H1 (cell line): Measurements from ENCODE around the gene PDE1C. TPM values are rescaled to one million over a fixed set of nuclear protein-coding genes. Genes with fewer than 3 reads are reported as not detected.

ENCODE experiments used
- CTCF ChIA-PET: fragments of 300-600 bp; sonication (Branson Sonifier 250); formaldehyde crosslinking; loops from one replicate; lab custom pipeline; 2021; ENCODE audit not compliant: partially characterized antibody; lab: Charles Lee
- POLR2A ChIA-PET: fragments of 300-600 bp; sonication (Branson Sonifier 250); formaldehyde crosslinking; loops from one replicate; lab custom pipeline; 2021; ENCODE audit warnings: inconsistent platforms; ENCODE audit not compliant: partially characterized antibody; lab: Charles Lee
- DNase-seq, 2 experiments: peaks; one replicate each; pipeline versions ENCODE4 v3.0.0 to v3.0.0-alpha.2; 2010 to 2022; ENCODE audit warnings: low spot score in 2 of 2, low read depth in 1 of 2, mixed read lengths in 1 of 2
- FAIRE-seq: peaks from 2 replicates; lab custom pipeline; 2011; peaks lifted over from hg19 to GRCh38; lab: Jason Lieb, UNC
- H2AFZ ChIP-seq: 2 replicates; pipeline ENCODE4 v1.8.1; 2012; ENCODE audit warnings: low read length, inconsistent platforms
- H2AK5ac ChIP-seq: 2 replicates; pipeline ENCODE4 v1.6.1; 2013; ENCODE audit warnings: low read depth, low read length
- H2BK120ac ChIP-seq: replicated peaks from 2 replicates; pipeline ENCODE3; 2013; ENCODE audit warnings: low read depth, low read length, inconsistent platforms
- H2BK12ac ChIP-seq: 2 replicates; pipeline ENCODE4 v1.6.1; 2013; ENCODE audit warnings: low read depth, low read length
- H2BK15ac ChIP-seq: 2 replicates; pipeline ENCODE4 v1.6.1; 2013; ENCODE audit warnings: low read length
- H2BK20ac ChIP-seq: 2 replicates; pipeline ENCODE4 v1.6.1; 2013; ENCODE audit warnings: low read length
- H2BK5ac ChIP-seq: 2 replicates; pipeline ENCODE4 v1.6.1; 2013; ENCODE audit warnings: low read depth, low read length
- H3K14ac ChIP-seq: 2 replicates; pipeline ENCODE4 v1.6.1; 2013; ENCODE audit warnings: inconsistent platforms; ENCODE audit not compliant: insufficient read length
- H3K18ac ChIP-seq: 2 replicates; pipeline ENCODE4 v1.6.1; 2013; ENCODE audit warnings: low read length; ENCODE audit errors: extremely low read depth
- H3K23ac ChIP-seq: 2 replicates; pipeline ENCODE4 v1.6.1; 2013; ENCODE audit warnings: inconsistent platforms; ENCODE audit not compliant: insufficient read length
- H3K23me2 ChIP-seq: 2 replicates; pipeline ENCODE4 v1.6.1; 2013; ENCODE audit warnings: low read depth, low read length
- H3K27ac ChIP-seq: 2 replicates; pipeline ENCODE4 v1.6.1; 2011; ENCODE audit warnings: low read depth, low read length, inconsistent platforms
- H3K27me3 ChIP-seq, 4 experiments: replicated peaks in 1 of 4; 1 replicate in 1 of 4; 2 replicates in 3 of 4; pipeline versions ENCODE4 v1.6.1 to v1.8.1; 2011 to 2013; ENCODE audit warnings: low read length in 3 of 4, mild to moderate bottlenecking in 3 of 4, inconsistent platforms in 2 of 4, mixed read lengths in 2 of 4, moderate library complexity in 1 of 4; ENCODE audit not compliant: control insufficient read depth in 3 of 4, insufficient read depth in 3 of 4; ENCODE audit errors: extremely low read depth in 1 of 4
- H3K36me3 ChIP-seq, 4 experiments: 2 replicates each; pipeline versions ENCODE4 v1.6.1 to v1.8.1; 2011 to 2013; ENCODE audit warnings: mild to moderate bottlenecking in 4 of 4, low read length in 3 of 4, moderate library complexity in 2 of 4, control low read depth in 1 of 4, inconsistent platforms in 1 of 4; ENCODE audit not compliant: insufficient read depth in 4 of 4, control insufficient read depth in 2 of 4
- H3K4ac ChIP-seq: replicated peaks from 2 replicates; pipeline ENCODE3; 2013; ENCODE audit warnings: low read length, low read depth, mixed read lengths, inconsistent platforms; ENCODE audit not compliant: insufficient read length
- H3K4me1 ChIP-seq, 4 experiments: replicated peaks in 1 of 4; 1 replicate in 1 of 4; 2 replicates in 3 of 4; pipeline versions ENCODE4 v1.6.1 to v1.8.1; 2011 to 2013; ENCODE audit warnings: low read length in 3 of 4, inconsistent platforms in 2 of 4, mixed read lengths in 1 of 4; ENCODE audit not compliant: insufficient read depth in 4 of 4, control insufficient read depth in 3 of 4
- H3K4me2 ChIP-seq, 2 experiments: 2 replicates each; pipeline versions ENCODE4 v1.6.1 to v1.8.1; 2011 to 2013; ENCODE audit warnings: low read depth in 2 of 2, low read length in 2 of 2, control low read depth in 1 of 2, inconsistent platforms in 1 of 2, mild to moderate bottlenecking in 1 of 2; ENCODE audit not compliant: insufficient read depth in 1 of 2
- H3K4me3 ChIP-seq, 4 experiments: fragments of 200-600, 300-600 bp in 1 of 4; sonication (generic), shearing (Covaris generic), sonication (Bioruptor Twin) in 1 of 4; 2 replicates each; pipeline versions ENCODE4 v1.5.1 to v1.8.1; 2011 to 2016; ENCODE audit warnings: low read length in 4 of 4, low read depth in 3 of 4, control low read depth in 2 of 4, inconsistent platforms in 2 of 4, mild to moderate bottlenecking in 2 of 4, mixed read lengths in 1 of 4, moderate library complexity in 1 of 4; ENCODE audit not compliant: insufficient read depth in 2 of 4; ENCODE audit errors: extremely low read depth in 1 of 4
- H3K56ac ChIP-seq: replicated peaks from 2 replicates; pipeline ENCODE3; 2013; ENCODE audit warnings: low read depth, mild to moderate bottlenecking, mixed read lengths, low read length, inconsistent platforms; ENCODE audit not compliant: insufficient read length
- H3K79me1 ChIP-seq: 2 replicates; pipeline ENCODE4 v1.6.1; 2013; ENCODE audit warnings: low read depth, low read length, control low read depth
- H3K79me2 ChIP-seq, 2 experiments: 2 replicates each; pipeline versions ENCODE4 v1.6.1 to v1.8.1; 2012 to 2013; ENCODE audit warnings: low read length in 2 of 2, mild to moderate bottlenecking in 2 of 2, inconsistent platforms in 1 of 2; ENCODE audit not compliant: insufficient read depth in 2 of 2, control insufficient read depth in 1 of 2
- H3K9ac ChIP-seq, 4 experiments: replicated peaks in 1 of 4; 1 replicate in 1 of 4; 2 replicates in 3 of 4; pipeline versions ENCODE4 v1.6.1 to v1.8.1; 2011 to 2013; ENCODE audit warnings: low read depth in 3 of 4, low read length in 3 of 4, control low read depth in 2 of 4, mild to moderate bottlenecking in 2 of 4, moderate library complexity in 2 of 4, inconsistent platforms in 1 of 4; ENCODE audit errors: extremely low read depth in 1 of 4
- H3K9me3 ChIP-seq, 2 experiments: 2 replicates each; pipeline versions ENCODE4 v1.6.1 to v1.8.1; 2012 to 2013; ENCODE audit warnings: mild to moderate bottlenecking in 2 of 2, moderate library complexity in 2 of 2, control low read depth in 1 of 2, inconsistent platforms in 1 of 2, low read depth in 1 of 2, low read length in 1 of 2, mixed read lengths in 1 of 2; ENCODE audit not compliant: insufficient read depth in 2 of 2
- H4K20me1 ChIP-seq, 2 experiments: replicated peaks in 1 of 2; 2 replicates each; pipeline versions ENCODE3 to v1.8.1; 2011 to 2013; ENCODE audit warnings: inconsistent platforms in 2 of 2, low read length in 2 of 2, mild to moderate bottlenecking in 1 of 2; ENCODE audit not compliant: insufficient read depth in 2 of 2, control insufficient read depth in 1 of 2
- H4K5ac ChIP-seq: 2 replicates; pipeline ENCODE4 v1.6.1; 2013; ENCODE audit warnings: low read length, low read depth, mixed read lengths, inconsistent platforms; ENCODE audit not compliant: insufficient read length
- H4K8ac ChIP-seq: 2 replicates; pipeline ENCODE4 v1.8.0; 2013; ENCODE audit warnings: mild to moderate bottlenecking, moderate library complexity, low read length, inconsistent platforms; ENCODE audit not compliant: insufficient read depth; ENCODE audit errors: extremely low read depth
- H4K91ac ChIP-seq: replicated peaks from 2 replicates; pipeline ENCODE3; 2013; ENCODE audit warnings: low read length, mixed read lengths, inconsistent platforms; ENCODE audit not compliant: insufficient read length
- CHD1 ChIP-seq: IDR thresholded peaks from 2 replicates; pipeline ENCODE4 v1.6.1; 2012; ENCODE audit warnings: low read depth, low read length, improper control_type of control experiment
- FOSL1 ChIP-seq: IDR thresholded peaks from 2 replicates; pipeline ENCODE4 v1.6.1; 2011; ENCODE audit warnings: mild to moderate bottlenecking, low read depth, low read length, moderate library complexity; ENCODE audit not compliant: insufficient read depth
- TEAD4 ChIP-seq: IDR thresholded peaks from 2 replicates; pipeline ENCODE4 v1.6.1; 2012; ENCODE audit warnings: low read depth, low read length, inconsistent platforms, mixed read lengths
- WGBS, 2 experiments: shearing (Covaris generic) in 1 of 2; methylation state at CpG; one replicate each; pipeline versions ENCODE4 v1.1.6 to v1.1.7; 2013 to 2015; ENCODE audit warnings: low lambda C conversion rate in 2 of 2, mixed read lengths in 2 of 2, inconsistent platforms in 1 of 2, low coverage in 1 of 2, missing lambda C conversion rate in 1 of 2; ENCODE audit not compliant: insufficient replicate concordance in 2 of 2, insufficient coverage in 1 of 2, insufficient read length in 1 of 2; ENCODE audit errors: extremely low coverage in 1 of 2, missing lambda C conversion rate in 1 of 2; 5-methylcytosine and 5-hydroxymethylcytosine counted together
- polyA plus RNA-seq, 7 experiments: library from polyadenylated mRNA; depleted of rRNA in 3 of 7; stranded (reverse) in 5 of 7; unstranded in 2 of 7; fragments of >200 nt in 5 of 7; fragments of 200-250 nt in 2 of 7; gene quantifications; 1 replicate in 5 of 7; 2 replicates in 1 of 7; 4 replicates in 1 of 7; pipeline versions ENCODE4 v1.2.1 to v1.2.3, GENCODE V29; 2011 to 2013; ENCODE audit warnings: missing spikeins in 2 of 7, mixed read lengths in 2 of 7
- total RNA-seq: library from RNA; stranded (reverse); fragmentation: NEBNext Ultra II Directional; extraction: Animal tissue kit (Norgen Biotek cat#: 25700); gene quantifications from 2 replicates; pipeline ENCODE4 v1.2.1, GENCODE V29; 2021

Gene PDE1C
- total and polyA plus RNA-seq, 2 of the 8 experiments (the other 6 are each of a cell fraction or from before 2014, with no cell fraction given), result 0.11 to 1.1 TPM

DNA sequence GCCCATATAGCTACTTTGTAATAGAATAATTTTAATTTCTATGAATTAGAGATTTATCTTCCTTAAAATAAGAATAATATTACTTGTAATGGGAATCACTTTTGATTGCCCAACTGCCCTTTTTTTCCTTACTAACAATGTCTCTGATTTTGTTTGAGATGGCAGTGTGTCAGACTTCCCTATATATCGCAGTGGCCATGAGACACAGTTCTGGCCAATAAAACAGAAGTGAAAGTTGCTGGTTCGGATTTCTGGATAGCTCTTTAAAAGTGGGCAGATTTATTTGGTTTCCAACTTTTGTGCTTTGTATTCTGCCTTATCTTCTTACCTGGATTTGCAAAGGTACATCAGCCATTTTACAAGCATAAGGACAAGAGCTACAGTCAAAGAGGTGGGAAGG lies 213.0 kb downstream of the PDE1C start:
- H2BK20ac ChIP-seq, result no peak overlapping the region
- no peaks in the 10 kb centered on the region for H3K9me3 ChIP-seq
- H3K9ac ChIP-seq, result no peak overlapping the region
- no peak overlapping the region for H2BK15ac ChIP-seq
- no peak overlapping the region for H2BK5ac ChIP-seq
- H3K4me1 ChIP-seq, result no peaks in the 10 kb centered on the region
- no peak overlapping the region for H2AFZ ChIP-seq
- H3K56ac ChIP-seq, result no peak overlapping the region
- no peak for DNase-seq
- FAIRE-seq, result no peak
- no peak overlapping the region for H3K14ac ChIP-seq
- no peaks in the 10 kb centered on the region for H3K36me3 ChIP-seq
- H3K79me2 ChIP-seq, result no peaks in the 10 kb centered on the region
- H2AK5ac ChIP-seq, result no peak overlapping the region
- no peak overlapping the region for H2BK120ac ChIP-seq
- POLR2A ChIA-PET, result no interaction called here
- no peak overlapping the region for H4K91ac ChIP-seq
- H3K23ac ChIP-seq, result no peak overlapping the region
- no peak overlapping the region for H3K4ac ChIP-seq
- no peak overlapping the region for H3K27ac ChIP-seq
- no peak overlapping the region for H2BK12ac ChIP-seq
- no peak overlapping the region for H4K8ac ChIP-seq
- no peak for TF ChIP-seq TEAD4
- TF ChIP-seq CHD1, result no peak
- no peak for TF ChIP-seq FOSL1
- TF ChIP-seq, all 59 proteins: peak for 0
- Histone ChIP-seq H3K4me2 (no peak overlapping the region), H3K23me2 (no peaks in the 10 kb centered on the region; the same call in 1 of the 2 replicates), H3K79me1 (no peaks in the 10 kb centered on the region), H3K4me3 (no peak overlapping the region), H3K18ac (no peak overlapping the region), H4K20me1 (no peaks in the 10 kb centered on the region), H4K5ac (no peak overlapping the region), H3K27me3 (peaks cover 8 to 27% (median 18%) of the 10 kb centered on the region in 4 experiments)
- WGBS, 2 experiments, result 90% methylated on average over 2 of the region's 2 CpGs; no CpG with 5 or more reads in 1 of the 2 experiments
- CTCF ChIA-PET, result interaction anchor here (0.6 to 1.2 kb wide), 3 partner anchors 12 to 41 kb away, joined by 3 read pairs; no protein-coding TSS in a partner anchor
